HG02885 (cell line): ENCODE results near the gene DHX34.
"Not testable (repeated sequence)": the region's sequence is repeated elsewhere in the genome, so short reads cannot be mapped to it uniquely, and the experiment has no call there.

Source experiments
- ATAC-seq: cut with Tn5 transposase; IDR thresholded peaks from one replicate; pipeline ENCODE4 v1.9.1; 2021; ENCODE audit warnings: mild to moderate bottlenecking; ENCODE audit not compliant: unreplicated experiment, poor library complexity

The DHX34 gene

GRCh38 chr19:47348819-47349795, at the start of gene DHX34:
Gene DHX34 (plus strand): TSS chr19:47349315. CDS start chr19:47353031, 3,716 bp downstream.
- ATAC-seq, result peak; percentile 98

- ATAC-seq, result not testable (repeated sequence)
Measured at GRCh38 chr19:47300867-47301266, 48.2 kb upstream of the DHX34 start.

DNA sequence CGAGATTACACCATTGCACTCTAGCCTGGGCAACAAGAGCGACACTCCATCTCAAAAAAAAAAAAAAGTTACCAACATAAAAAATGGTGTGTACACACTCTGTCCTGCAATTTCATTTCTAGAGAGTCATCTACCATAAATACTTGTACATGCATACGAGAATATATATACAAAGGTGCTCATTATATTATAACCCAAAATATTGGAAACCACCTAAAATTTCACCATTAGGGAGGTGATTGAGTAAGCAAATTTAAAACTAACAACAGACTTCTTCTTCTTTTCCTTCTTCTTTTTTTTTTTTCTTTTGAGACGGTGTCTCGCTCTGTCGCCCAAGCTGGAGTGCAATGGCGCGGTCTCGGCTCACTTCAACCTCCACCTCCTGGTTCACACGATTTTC, 46.9 kb upstream of the DHX34 start:
- no peak for ATAC-seq

DNA sequence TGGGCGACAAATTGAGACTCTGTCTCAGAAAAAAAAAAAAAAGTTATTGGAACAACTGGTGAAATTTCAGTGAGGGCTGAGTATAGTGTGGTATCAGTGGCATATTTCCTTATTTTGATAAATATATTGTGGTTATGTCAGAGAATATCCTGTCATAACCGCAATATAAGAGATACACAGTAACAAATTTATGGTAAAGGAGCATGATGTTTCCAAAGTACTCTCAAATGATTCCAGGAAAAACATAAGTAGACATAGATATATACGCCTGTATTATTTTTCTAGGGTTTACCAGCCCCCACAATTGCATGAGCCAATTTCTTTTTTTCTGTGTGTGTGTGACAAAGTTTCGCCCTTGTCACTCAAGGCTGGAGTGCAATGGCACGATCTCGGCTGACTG, 45.1 kb upstream of the DHX34 start:
- no peak for ATAC-seq

GRCh38 chr19:47305309-47305751, 43.8 kb upstream of the DHX34 start:
- ATAC-seq, result no peak

DNA sequence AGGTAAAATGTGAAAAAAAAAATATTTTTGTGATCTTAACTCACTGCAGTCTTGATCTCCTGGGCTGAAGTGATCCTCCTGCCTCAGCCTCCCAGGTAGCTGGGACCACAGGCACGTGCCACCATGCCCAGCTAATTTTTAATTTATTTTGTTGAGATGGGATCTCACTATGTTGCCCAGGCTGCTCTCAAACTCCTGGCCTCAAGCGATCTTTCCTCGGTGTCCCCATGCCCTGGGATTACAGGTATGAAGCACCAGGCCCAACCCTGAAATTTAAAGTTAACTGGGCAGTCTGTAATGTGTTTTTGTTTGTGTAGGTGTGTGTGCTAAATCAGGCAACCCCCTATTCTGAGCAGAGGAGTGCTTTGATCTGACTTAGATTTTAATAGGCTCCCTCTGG, 42.8 kb upstream of the DHX34 start:
- no peak for ATAC-seq

GRCh38 chr19:47309038-47309437, 40.1 kb upstream of the DHX34 start:
- ATAC-seq, result no peak

- ATAC-seq, result no peak
Measured at GRCh38 chr19:47309608-47310007, 39.5 kb upstream of the DHX34 start, which contains the start of gene C5AR1. Gene C5AR1 (plus strand): TSS chr19:47309861. CDS start chr19:47309896, 35 bp downstream.

DNA sequence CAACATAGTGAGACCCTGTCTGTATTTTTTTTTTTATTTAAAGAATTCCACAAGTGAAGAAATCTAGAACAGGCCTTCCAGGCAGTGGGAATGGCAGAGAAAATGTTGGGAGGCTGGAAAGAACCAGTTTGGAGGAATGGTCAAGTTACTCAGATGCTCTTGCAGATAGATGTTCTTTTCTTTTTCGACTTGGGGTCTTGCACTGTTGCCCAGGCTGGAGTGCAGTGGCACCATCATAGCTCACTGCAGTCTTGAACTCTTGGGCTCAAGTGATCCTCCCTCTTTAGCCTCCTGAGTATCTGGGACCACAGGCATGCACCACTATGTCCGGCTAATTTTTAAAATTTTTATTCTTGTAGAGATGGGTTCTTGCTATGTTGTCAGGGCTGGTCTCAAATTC, 38.8 kb upstream of the DHX34 start:
- ATAC-seq, result no peak

GRCh38 chr19:47310819-47311218, 38.3 kb upstream of the DHX34 start:
- ATAC-seq, result no peak

GRCh38 chr19:47312366-47313006, 36.6 kb upstream of the DHX34 start:
- ATAC-seq, result no peak

DNA sequence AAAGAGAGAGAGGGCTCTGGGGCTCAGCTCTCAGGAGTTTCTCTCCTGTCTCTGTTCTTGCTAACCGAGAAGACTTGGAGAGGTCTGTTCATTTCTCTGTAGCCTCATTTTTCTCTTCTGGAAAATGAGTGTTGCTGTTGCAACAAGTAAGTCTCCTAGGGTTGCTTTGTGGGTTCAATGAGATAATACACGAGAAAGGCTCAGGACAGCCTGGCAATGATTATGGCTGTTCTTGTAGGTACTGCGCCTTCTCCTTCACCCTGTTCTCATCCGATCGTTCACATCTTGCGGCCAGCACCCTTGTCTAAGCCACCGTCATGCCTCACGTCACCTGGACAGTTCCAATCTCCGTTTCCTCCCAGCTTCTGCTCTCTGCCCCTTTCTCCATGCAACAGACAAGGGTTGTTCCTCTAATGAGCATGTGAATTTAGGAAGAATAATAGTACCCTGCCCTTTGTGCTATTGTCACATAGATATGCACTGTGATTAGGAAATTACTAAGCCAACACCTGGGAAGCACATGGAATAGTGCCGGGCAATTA, 35.3 kb upstream of the DHX34 start:
- no peak for ATAC-seq

DNA sequence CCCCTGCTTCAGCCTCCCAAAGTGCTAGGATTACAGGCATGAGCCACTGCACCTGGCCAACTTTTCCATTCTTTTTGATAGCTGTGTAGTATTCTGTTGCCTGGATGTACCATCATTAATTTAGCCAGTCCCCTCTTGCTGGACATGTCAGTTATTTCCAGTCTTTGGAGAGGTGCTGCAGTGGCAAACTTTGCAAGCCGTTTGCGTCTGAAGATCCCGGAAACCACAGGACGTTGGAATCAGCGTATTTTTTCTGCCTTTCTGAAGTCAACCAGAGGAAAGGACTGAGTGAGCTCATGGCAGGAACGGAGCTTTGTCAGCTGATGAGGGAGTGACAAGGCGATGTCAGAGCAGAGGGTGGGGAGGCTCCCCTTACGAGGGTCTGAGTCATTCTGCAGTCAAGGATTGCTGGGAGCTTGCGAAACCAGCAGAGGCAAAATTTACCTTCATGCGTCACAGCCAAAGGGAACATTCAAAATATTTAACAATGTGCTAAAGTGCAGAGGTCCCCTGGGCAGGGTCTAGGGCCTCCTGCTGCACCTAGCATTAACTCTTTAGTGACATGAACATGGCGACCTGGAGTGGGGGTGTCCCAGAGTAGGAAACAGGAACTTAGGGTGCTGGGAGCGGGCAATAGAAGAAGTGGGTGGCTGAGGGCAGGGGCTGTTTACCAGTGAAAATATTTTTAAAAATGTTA, 33.8 kb upstream of the DHX34 start:
- ATAC-seq, result no peak

- ATAC-seq, result no peak
Measured at GRCh38 chr19:47316513-47316912, 32.6 kb upstream of the DHX34 start.

DNA sequence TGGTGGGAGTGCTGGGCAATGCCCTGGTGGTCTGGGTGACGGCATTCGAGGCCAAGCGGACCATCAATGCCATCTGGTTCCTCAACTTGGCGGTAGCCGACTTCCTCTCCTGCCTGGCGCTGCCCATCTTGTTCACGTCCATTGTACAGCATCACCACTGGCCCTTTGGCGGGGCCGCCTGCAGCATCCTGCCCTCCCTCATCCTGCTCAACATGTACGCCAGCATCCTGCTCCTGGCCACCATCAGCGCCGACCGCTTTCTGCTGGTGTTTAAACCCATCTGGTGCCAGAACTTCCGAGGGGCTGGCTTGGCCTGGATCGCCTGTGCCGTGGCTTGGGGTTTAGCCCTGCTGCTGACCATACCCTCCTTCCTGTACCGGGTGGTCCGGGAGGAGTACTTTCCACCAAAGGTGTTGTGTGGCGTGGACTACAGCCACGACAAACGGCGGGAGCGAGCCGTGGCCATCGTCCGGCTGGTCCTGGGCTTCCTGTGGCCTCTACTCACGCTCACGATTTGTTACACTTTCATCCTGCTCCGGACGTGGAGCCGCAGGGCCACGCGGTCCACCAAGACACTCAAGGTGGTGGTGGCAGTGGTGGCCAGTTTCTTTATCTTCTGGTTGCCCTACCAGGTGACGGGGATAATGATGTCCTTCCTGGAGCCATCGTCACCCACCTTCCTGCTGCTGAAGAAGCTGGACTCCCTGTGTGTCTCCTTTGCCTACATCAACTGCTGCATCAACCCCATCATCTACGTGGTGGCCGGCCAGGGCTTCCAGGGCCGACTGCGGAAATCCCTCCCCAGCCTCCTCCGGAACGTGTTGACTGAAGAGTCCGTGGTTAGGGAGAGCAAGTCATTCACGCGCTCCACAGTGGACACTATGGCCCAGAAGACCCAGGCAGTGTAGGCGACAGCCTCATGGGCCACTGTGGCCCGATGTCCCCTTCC, 28.9 kb upstream of the DHX34 start:
- ATAC-seq, result no peak

GRCh38 chr19:47321630-47322029, 27.5 kb upstream of the DHX34 start:
- no peak for ATAC-seq

- ATAC-seq, result no peak
Measured at GRCh38 chr19:47322058-47322457, 27.1 kb upstream of the DHX34 start.

GRCh38 chr19:47323409-47323808, 25.7 kb upstream of the DHX34 start:
- no peak for ATAC-seq

- ATAC-seq, result no peak
Measured at GRCh38 chr19:47323872-47324271, 25.2 kb upstream of the DHX34 start.
